ENCODE data around the gene KRT75.

KRT75 gene

DNA sequence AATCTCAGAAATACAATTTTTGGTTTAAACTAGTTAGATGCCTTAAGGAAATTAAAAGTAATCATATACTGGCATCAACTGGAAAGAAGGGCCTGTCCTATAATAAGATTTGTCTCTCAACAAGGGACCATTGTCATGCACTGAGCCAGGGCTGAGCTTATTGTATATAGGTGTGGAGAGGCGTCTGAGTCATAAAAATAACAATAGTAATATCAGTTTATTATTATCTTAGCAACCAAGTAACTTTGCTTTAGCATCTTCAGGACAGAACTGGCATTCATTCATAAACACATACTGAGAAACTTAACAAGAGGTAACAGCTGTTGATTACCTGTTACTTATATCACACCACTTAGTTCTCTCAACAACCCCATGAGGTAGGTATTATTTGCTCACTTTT is 7.1 kb downstream of the KRT75 start:
- no peak overlapping the region for H3K27ac ChIP-seq
- TF ChIP-seq, protein P1, sequence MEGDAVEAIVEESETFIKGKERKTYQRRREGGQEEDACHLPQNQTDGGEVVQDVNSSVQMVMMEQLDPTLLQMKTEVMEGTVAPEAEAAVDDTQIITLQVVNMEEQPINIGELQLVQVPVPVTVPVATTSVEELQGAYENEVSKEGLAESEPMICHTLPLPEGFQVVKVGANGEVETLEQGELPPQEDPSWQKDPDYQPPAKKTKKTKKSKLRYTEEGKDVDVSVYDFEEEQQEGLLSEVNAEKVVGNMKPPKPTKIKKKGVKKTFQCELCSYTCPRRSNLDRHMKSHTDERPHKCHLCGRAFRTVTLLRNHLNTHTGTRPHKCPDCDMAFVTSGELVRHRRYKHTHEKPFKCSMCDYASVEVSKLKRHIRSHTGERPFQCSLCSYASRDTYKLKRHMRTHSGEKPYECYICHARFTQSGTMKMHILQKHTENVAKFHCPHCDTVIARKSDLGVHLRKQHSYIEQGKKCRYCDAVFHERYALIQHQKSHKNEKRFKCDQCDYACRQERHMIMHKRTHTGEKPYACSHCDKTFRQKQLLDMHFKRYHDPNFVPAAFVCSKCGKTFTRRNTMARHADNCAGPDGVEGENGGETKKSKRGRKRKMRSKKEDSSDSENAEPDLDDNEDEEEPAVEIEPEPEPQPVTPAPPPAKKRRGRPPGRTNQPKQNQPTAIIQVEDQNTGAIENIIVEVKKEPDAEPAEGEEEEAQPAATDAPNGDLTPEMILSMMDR (conservative IDR thresholded peaks at IDR 0.05): no peak
- no peak for TF ChIP-seq ZFX (IDR thresholded peaks at IDR 0.05)

DNA sequence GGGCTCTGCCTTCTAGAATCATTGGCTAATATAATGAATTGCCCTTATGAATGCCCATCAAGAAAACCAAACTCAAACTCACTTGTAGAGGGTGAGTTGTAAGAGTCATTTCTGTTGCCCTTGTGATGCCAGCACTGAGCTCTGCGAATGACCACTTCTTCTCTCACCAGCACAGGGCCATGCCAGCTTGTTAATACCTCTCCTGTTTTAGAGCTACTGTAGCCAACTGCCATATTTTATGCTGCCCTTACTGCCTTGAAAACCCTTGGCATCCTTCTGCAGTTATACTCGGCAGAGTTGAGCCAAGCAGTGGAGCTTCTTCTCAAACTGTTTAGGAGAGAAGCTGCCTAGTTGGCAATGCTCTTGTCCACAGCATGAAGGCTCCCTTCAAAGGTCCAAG is 8.1 kb downstream of the KRT75 start:
- no peak for TF ChIP-seq ZFX (IDR thresholded peaks at IDR 0.05)
- TF ChIP-seq, protein P1 (conservative IDR thresholded peaks at IDR 0.05): no peak
- no peak overlapping the region for H3K27ac ChIP-seq

DNA sequence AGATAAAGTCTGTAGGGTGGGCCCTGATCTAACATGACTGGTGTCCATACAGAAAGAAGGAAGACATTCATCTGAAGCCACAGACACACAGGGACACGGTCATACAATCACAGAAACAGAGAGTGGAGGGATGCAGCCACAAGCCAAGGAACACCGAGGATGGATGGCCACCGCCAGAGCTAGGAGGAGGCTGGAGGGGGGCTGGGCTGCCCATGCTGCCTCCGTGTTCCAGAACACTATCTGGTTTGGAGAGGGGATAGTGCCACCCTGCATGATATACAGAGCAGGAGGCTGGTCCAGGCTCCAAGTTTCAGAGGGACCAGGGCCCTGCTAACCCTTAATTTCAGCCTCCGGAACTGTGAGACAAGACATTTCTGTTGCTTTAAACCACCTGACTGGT is 8.7 kb downstream of the KRT75 start:
- no peak overlapping the region for H3K27ac ChIP-seq
- TF ChIP-seq, protein P1 (conservative IDR thresholded peaks at IDR 0.05): no peak
- TF ChIP-seq ZFX (IDR thresholded peaks at IDR 0.05): no peak

DNA sequence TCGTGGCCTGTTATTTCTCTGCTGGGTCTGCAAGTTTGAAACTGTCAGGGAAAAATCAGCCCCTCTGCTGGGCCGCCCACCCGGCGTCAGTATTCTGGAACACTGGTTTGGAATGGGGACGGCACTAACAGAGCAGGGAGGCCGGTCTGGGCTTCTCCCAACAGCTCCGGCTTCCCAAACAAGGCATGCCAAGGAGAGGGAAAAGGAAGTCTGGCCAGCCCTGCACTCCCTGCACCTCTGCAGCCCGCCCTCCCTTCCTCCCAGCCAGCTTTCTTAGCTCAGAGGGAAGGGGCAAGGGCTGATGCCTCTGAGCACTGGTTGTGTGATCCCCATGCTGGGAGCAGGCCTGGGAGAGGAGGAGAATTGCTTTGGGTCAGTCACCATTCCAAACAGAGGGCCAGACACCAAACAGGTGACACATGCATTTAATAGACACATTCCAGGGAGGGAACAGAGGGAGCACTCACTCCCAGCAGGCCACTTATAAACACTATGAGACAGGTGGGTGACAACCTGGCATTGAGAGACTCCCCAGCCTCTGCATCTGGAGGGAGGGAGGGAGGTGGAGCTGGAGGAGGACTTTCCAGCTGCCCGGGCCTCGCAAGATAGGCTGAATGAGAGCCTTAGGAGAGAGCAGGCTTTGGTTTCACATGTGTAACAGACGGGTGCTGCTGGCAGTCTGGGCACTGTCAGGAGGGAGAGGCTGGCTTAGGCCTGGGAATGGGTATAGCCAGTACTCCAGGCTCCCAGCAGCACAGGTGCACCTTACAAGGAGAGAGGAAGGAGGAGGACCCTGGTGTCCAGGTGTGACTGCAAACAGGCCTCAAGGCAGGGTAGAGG is 10.3 kb downstream of the KRT75 start:
- no peak for TF ChIP-seq ZFX (IDR thresholded peaks at IDR 0.05)
- TF ChIP-seq, protein P1 (conservative IDR thresholded peaks at IDR 0.05): no peak

DNA sequence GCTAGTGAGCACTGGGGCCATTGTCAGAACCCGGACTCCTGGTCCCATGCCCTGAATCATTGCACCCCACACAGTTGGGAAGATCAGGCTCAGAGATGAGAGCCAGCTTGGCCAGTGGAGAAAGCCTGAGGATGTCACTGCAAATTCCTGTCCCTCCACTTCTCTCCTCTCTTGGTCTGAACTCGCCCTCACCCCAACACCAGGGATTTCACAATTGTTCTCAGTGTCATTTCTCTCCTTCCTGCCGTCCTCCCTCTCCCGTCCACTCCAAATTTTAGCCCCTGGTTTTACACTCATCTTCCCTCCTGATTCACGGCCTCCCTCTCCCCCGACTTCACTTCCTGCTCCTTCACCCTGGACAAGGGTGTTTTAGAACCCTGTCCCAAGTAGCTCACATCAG is 11.1 kb downstream of the KRT75 start:
- no peak overlapping the region for H3K27ac ChIP-seq
- no peak for TF ChIP-seq ZFX (IDR thresholded peaks at IDR 0.05)
- TF ChIP-seq, protein P1 (conservative IDR thresholded peaks at IDR 0.05): no peak

More for the DNA sequence above, 10.3 kb downstream of the KRT75 start:
- H3K27ac ChIP-seq: no peak overlapping the region

DNA sequence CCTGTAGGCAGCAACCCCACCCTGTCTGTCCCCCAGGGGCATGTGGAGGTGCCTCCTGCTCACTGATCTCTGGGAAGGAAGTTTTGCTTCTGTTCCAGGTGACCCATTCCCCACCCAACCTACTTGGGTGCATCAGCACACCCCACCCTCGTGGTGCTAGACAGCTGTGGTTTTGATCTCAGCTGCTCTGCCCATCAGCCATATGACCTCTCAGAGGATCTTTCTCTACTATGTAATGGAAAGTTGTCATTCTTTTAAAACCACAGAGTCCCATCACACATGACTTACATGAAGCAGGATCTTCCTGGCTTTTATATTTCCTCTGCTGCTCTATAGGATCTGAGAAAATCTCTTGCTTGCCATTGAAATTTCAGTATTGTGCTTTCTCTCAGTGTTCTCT is 14.5 kb downstream of the KRT75 start:
- no peak overlapping the region for H3K27ac ChIP-seq
- TF ChIP-seq, protein P1 (conservative IDR thresholded peaks at IDR 0.05): no peak
- TF ChIP-seq ZFX (IDR thresholded peaks at IDR 0.05): no peak

DNA sequence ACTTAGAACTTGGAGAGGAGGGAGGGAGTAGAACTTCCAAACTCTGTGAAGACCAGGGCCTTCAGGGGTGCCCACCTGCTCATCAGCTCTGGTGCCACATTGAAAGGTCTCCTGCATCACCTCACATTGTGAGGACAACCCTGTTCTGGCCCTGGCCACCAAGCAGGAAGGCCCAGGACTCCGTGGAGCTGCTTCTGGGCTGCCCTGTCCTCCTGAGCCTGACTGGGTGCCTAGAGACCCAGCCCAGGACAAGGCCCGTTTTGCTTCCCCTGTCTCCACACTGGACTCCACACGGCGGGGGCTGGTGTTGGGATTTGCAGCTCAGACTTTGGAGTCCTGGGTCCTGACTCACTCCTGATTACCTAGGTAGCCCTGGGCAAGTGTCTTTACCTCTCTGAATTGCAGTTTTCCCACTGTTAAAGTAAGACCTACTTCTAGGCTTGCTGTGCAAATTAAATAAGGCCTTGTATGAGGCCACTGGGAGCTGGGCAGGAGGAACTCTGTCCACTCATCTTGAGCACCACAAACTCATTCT is 15.5 kb downstream of the KRT75 start:
- TF ChIP-seq, protein P1 (conservative IDR thresholded peaks at IDR 0.05): no peak
- no peak for TF ChIP-seq ZFX (IDR thresholded peaks at IDR 0.05)
- no peak overlapping the region for H3K27ac ChIP-seq
